H1 (cell line): Measurements from ENCODE around the gene NRXN3. TPM values are rescaled to one million over a fixed set of nuclear protein-coding genes. Genes with fewer than 3 reads are reported as not detected.

ENCODE experiments used
- BACH1 ChIP-seq: IDR thresholded peaks from 2 replicates; pipeline ENCODE4 v1.6.1; 2012; ENCODE audit warnings: low read length, improper control_type of control experiment
- BRCA1 ChIP-seq: IDR thresholded peaks from 2 replicates; pipeline ENCODE4 v1.6.1; 2012; ENCODE audit warnings: low read depth, low read length, improper control_type of control experiment
- EGR1 ChIP-seq: IDR thresholded peaks from 2 replicates; pipeline ENCODE4 v1.6.1; 2011; ENCODE audit warnings: low read depth, low read length, borderline replicate concordance
- GABPA ChIP-seq: IDR thresholded peaks from 2 replicates; pipeline ENCODE4 v1.6.1; 2011; ENCODE audit warnings: mild to moderate bottlenecking, low read length, moderate library complexity, borderline replicate concordance; ENCODE audit not compliant: insufficient read depth
- KDM1A ChIP-seq: fragments of 200-600, 300-600 bp; sonication (generic); IDR thresholded peaks from 2 replicates; pipeline ENCODE4 v1.7.1; 2016; ENCODE audit warnings: mild to moderate bottlenecking, low read length, borderline replicate concordance
- MAX ChIP-seq: IDR thresholded peaks from 2 replicates; pipeline ENCODE4 v1.6.1; 2012; ENCODE audit warnings: inconsistent platforms
- TAF1 ChIP-seq: IDR thresholded peaks from 2 replicates; pipeline ENCODE4 v1.6.1; 2011; ENCODE audit warnings: mild to moderate bottlenecking, low read depth, low read length
- YY1 ChIP-seq: IDR thresholded peaks from 2 replicates; pipeline ENCODE4 v1.6.1; 2011; ENCODE audit warnings: low read depth, mild to moderate bottlenecking, low read length
- polyA plus RNA-seq, 7 experiments: library from polyadenylated mRNA; depleted of rRNA in 3 of 7; stranded (reverse) in 5 of 7; unstranded in 2 of 7; fragments of >200 nt in 5 of 7; fragments of 200-250 nt in 2 of 7; gene quantifications; 1 replicate in 5 of 7; 2 replicates in 1 of 7; 4 replicates in 1 of 7; pipeline versions ENCODE4 v1.2.1 to v1.2.3, GENCODE V29; 2011 to 2013; ENCODE audit warnings: missing spikeins in 2 of 7, mixed read lengths in 2 of 7
- total RNA-seq: library from RNA; stranded (reverse); fragmentation: NEBNext Ultra II Directional; extraction: Animal tissue kit (Norgen Biotek cat#: 25700); gene quantifications from 2 replicates; pipeline ENCODE4 v1.2.1, GENCODE V29; 2021

The NRXN3 gene
- total and polyA plus RNA-seq, 2 of the 8 experiments (the other 6 are each of a cell fraction or from before 2014, with no cell fraction given): 2.6 to 4.1 TPM

- TF ChIP-seq BRCA1: no peak
- no peak for TF ChIP-seq MAX
- TF ChIP-seq BACH1: no peak
- TF ChIP-seq GABPA: no peak
- TF ChIP-seq YY1: no peak
- no peak for TF ChIP-seq KDM1A
- TF ChIP-seq TAF1: no peak
- TF ChIP-seq EGR1: no peak
Measured at GRCh38 chr14:79354336-79354735, 1184.2 kb downstream of the NRXN3 start (continued).
